Chondrocyte (in vitro differentiated cells): ENCODE data around the gene PAH. TPM values are rescaled to one million over a fixed set of nuclear protein-coding genes. Genes with fewer than 3 reads are reported as not detected.

ENCODE experiments used
- DNase-seq: peaks from one replicate; pipeline ENCODE4 v3.0.0; 2021; ENCODE audit warnings: mixed read lengths, low spot score
- H3K27ac Mint-ChIP-seq: one replicate; pipeline ENCODE4 v1.8.0; 2021; ENCODE audit warnings: mild to moderate bottlenecking, moderate library complexity, mixed read lengths; ENCODE audit not compliant: unreplicated experiment
- H3K27me3 Mint-ChIP-seq: 2 replicates; pipeline ENCODE4 v1.8.0; 2021; ENCODE audit warnings: low read depth, mixed read lengths
- H3K36me3 Mint-ChIP-seq: 2 replicates; pipeline ENCODE4 v1.8.0; 2021; ENCODE audit warnings: low read depth, mixed read lengths
- H3K4me1 Mint-ChIP-seq: 2 replicates; pipeline ENCODE4 v1.8.0; 2021; ENCODE audit warnings: low read depth, mild to moderate bottlenecking, mixed read lengths
- H3K4me3 Mint-ChIP-seq: one replicate; pipeline ENCODE4 v1.8.0; 2021; ENCODE audit warnings: mild to moderate bottlenecking, moderate library complexity, mixed read lengths; ENCODE audit not compliant: unreplicated experiment
- H3K9me3 Mint-ChIP-seq: 2 replicates; pipeline ENCODE4 v1.8.0; 2021; ENCODE audit warnings: low read depth, mixed read lengths
- CTCF ChIP-seq: fragments of 200-600 bp; sonication (generic); IDR thresholded peaks from 2 replicates; pipeline ENCODE4 v1.5.0; 2021; ENCODE audit warnings: antibody characterized with exemption, mild to moderate bottlenecking, moderate library complexity
- total RNA-seq: library from RNA; stranded (reverse); gene quantifications from 3 replicates; pipeline ENCODE4 v1.2.1, GENCODE V29; 2021

PAH gene
- total RNA-seq, 1 donor from 2014 or later: not detected

GRCh38 chr12:102918840-102919239 lies 1.8 kb upstream of the PAH start:
- Mint-ChIP-seq H3K9me3 (no peaks in the 10 kb centered on the region), H3K27ac (no peak overlapping the region), H3K4me1 (no peaks in the 10 kb centered on the region), H3K4me3 (no peak overlapping the region), H3K36me3 (no peaks in the 10 kb centered on the region), H3K27me3 (peaks cover 17% of the 10 kb centered on the region)
- no peak for TF ChIP-seq CTCF
- no peak for DNase-seq

GRCh38 chr12:102916252-102917025 lies 605 bp downstream of the PAH start:
- H3K4me1 Mint-ChIP-seq: no peaks in the 10 kb centered on the region
- no peak overlapping the region for H3K27ac Mint-ChIP-seq
- no peaks in the 10 kb centered on the region for H3K9me3 Mint-ChIP-seq
- TF ChIP-seq CTCF: no peak
- no peak for DNase-seq
- H3K36me3 Mint-ChIP-seq: no peaks in the 10 kb centered on the region
- peaks cover 19% of the 10 kb centered on the region for H3K27me3 Mint-ChIP-seq
- no peak overlapping the region for H3K4me3 Mint-ChIP-seq

GRCh38 chr12:102913453-102914226 lies 3.4 kb downstream of the PAH start:
- no peak for DNase-seq
- H3K4me3 Mint-ChIP-seq: no peak overlapping the region

GRCh38 chr12:102912258-102912657 lies 4.8 kb downstream of the PAH start:
- TF ChIP-seq CTCF: no peak

More at GRCh38 chr12:102913453-102914226, 3.4 kb downstream of the PAH start:
- no peak for TF ChIP-seq CTCF
- Mint-ChIP-seq H3K4me1 (no peaks in the 10 kb centered on the region), H3K27ac (no peak overlapping the region), H3K9me3 (no peaks in the 10 kb centered on the region), H3K27me3 (peaks cover 20% of the 10 kb centered on the region), H3K36me3 (no peaks in the 10 kb centered on the region)

GRCh38 chr12:102911320-102911719 lies 5.7 kb downstream of the PAH start:
- Mint-ChIP-seq H3K4me3 (no peak overlapping the region), H3K4me1 (no peaks in the 10 kb centered on the region), H3K9me3 (no peaks in the 10 kb centered on the region), H3K27me3 (peaks cover 12% of the 10 kb centered on the region), H3K36me3 (no peaks in the 10 kb centered on the region), H3K27ac (no peak overlapping the region)
- no peak for TF ChIP-seq CTCF
- no peak for DNase-seq

More at GRCh38 chr12:102912258-102912657, 4.8 kb downstream of the PAH start:
- H3K27me3 Mint-ChIP-seq: peaks cover 17% of the 10 kb centered on the region
- no peaks in the 10 kb centered on the region for H3K4me1 Mint-ChIP-seq
- H3K36me3 Mint-ChIP-seq: no peaks in the 10 kb centered on the region
- H3K9me3 Mint-ChIP-seq: no peaks in the 10 kb centered on the region
- H3K27ac Mint-ChIP-seq: no peak overlapping the region
- no peak overlapping the region for H3K4me3 Mint-ChIP-seq
- no peak for DNase-seq
